HepG2 (cell line): ENCODE data around the gene PITHD1. TPM values are rescaled to one million over a fixed set of nuclear protein-coding genes. Genes with fewer than 3 reads are reported as not detected.
A peak's percentile ranks its signal among the peaks of the same experiment; 100 is the strongest.

Experiments used
- CBX2 ChIP-seq, 2 experiments: fragments of 200-600 bp in 1 of 2; sonication (generic); formaldehyde crosslinking in 1 of 2; IDR thresholded peaks; 2 replicates each; pipeline versions ENCODE4 v1.7.0 to v1.8.1; 2018 to 2022; ENCODE audit warnings: low read depth in 2 of 2, low read length in 1 of 2, mild to moderate bottlenecking in 1 of 2, missing genetic modification reagents in 1 of 2
- FOXM1 ChIP-seq: sonication (generic); formaldehyde crosslinking; IDR thresholded peaks from 2 replicates; pipeline ENCODE4 v1.5.0; 2020; ENCODE audit warnings: missing genetic modification reagents
- HNRNPUL1 ChIP-seq: fragments of 200-400 bp; formaldehyde crosslinking; IDR thresholded peaks from 2 replicates; pipeline ENCODE4 v1.6.1; 2017; ENCODE audit warnings: low read depth, mild to moderate bottlenecking, low read length, moderate library complexity
- MATR3 ChIP-seq: sonication (generic); formaldehyde crosslinking; IDR thresholded peaks from 2 replicates; pipeline ENCODE4 v1.4.0; 2020; ENCODE audit warnings: missing genetic modification reagents
- MIER3 ChIP-seq: IDR thresholded peaks from 2 replicates; pipeline ENCODE4 v1.6.1; 2016; ENCODE audit warnings: missing compliant biosample characterization, borderline replicate concordance
- MYC ChIP-seq: sonication (generic); formaldehyde crosslinking; IDR thresholded peaks from 2 replicates; pipeline ENCODE4 v1.9.0; 2021; ENCODE audit warnings: missing genetic modification reagents, borderline replicate concordance
- NBN ChIP-seq: fragments of 450-650 bp; conservative IDR thresholded peaks from 2 replicates; pipeline ENCODE4 v1.6.1; 2017
- NFE2L2 ChIP-seq: fragments of 150-350 bp; IDR thresholded peaks from 2 replicates; pipeline ENCODE4 v1.6.1; 2014; ENCODE audit warnings: low read length
- NKX3-1 ChIP-seq: sonication (generic); formaldehyde crosslinking; IDR thresholded peaks from 2 replicates; pipeline ENCODE4 v1.5.0; 2020; ENCODE audit warnings: missing genetic modification reagents
- RORA ChIP-seq: sonication (generic); formaldehyde crosslinking; IDR thresholded peaks from 2 replicates; pipeline ENCODE4 v1.5.0; 2020; ENCODE audit warnings: mild to moderate bottlenecking, missing genetic modification reagents, moderate library complexity
- RXRA ChIP-seq: sonication (generic); formaldehyde crosslinking; IDR thresholded peaks from 2 replicates; pipeline ENCODE4 v1.5.1; 2020; ENCODE audit warnings: missing genetic modification reagents
- TSC22D2 ChIP-seq: sonication (generic); formaldehyde crosslinking; IDR thresholded peaks from 2 replicates; pipeline ENCODE4 v1.5.1; 2020; ENCODE audit warnings: missing genetic modification reagents, mild to moderate bottlenecking, borderline replicate concordance
- ZFAT ChIP-seq: sonication (generic); formaldehyde crosslinking; conservative IDR thresholded peaks from 2 replicates; pipeline ENCODE4 v1.8.1; 2023; ENCODE audit warnings: missing genetic modification reagents, inconsistent platforms
- ZNF737 ChIP-seq: sonication (generic); formaldehyde crosslinking; IDR thresholded peaks from 2 replicates; pipeline ENCODE4 v1.5.0; 2020; ENCODE audit warnings: missing genetic modification reagents, mild to moderate bottlenecking, borderline replicate concordance
- ZSCAN30 ChIP-seq: sonication (generic); formaldehyde crosslinking; IDR thresholded peaks from 2 replicates; pipeline ENCODE4 v1.5.0; 2020; ENCODE audit warnings: mild to moderate bottlenecking, missing genetic modification reagents
- polyA plus RNA-seq, 8 experiments: library from polyadenylated mRNA; depleted of rRNA in 3 of 8; stranded (reverse) in 7 of 8; unstranded in 1 of 8; fragments of >200 nt; fragmentation: Illumina TruSeq in 4 of 8; extraction: Trizol in 4 of 8; gene quantifications; 2 replicates each; pipeline versions ENCODE4 v1.2.1 to v1.2.3, GENCODE V29; 2011 to 2016; ENCODE audit warnings: low read depth in 4 of 8, missing spikeins in 1 of 8, mixed read lengths in 1 of 8; ENCODE audit not compliant: insufficient read depth in 1 of 8
- total RNA-seq, 5 experiments: library from RNA; depleted of rRNA; stranded (reverse); fragments of >200 nt; fragmentation: Illumina TruSeq; extraction: Trizol; gene quantifications; 2 replicates each; pipeline ENCODE4 v1.2.3, GENCODE V29; 2016; ENCODE audit warnings: low read depth in 1 of 5
- TF ChIP-seq, protein P1 (sequence below): sonication (generic); formaldehyde crosslinking; conservative IDR thresholded peaks from 2 replicates; pipeline ENCODE4 v1.4.0; 2020; ENCODE audit warnings: missing genetic modification reagents
- TF ChIP-seq, protein P2 (sequence below): sonication (generic); formaldehyde crosslinking; IDR thresholded peaks from 2 replicates; pipeline ENCODE4 v1.8.0; 2022; ENCODE audit warnings: missing genetic modification reagents, low read depth, mild to moderate bottlenecking, borderline replicate concordance
- TF ChIP-seq, protein P3 (sequence below): sonication (generic); formaldehyde crosslinking; conservative IDR thresholded peaks from 2 replicates; pipeline ENCODE4 v1.5.0; 2020; ENCODE audit warnings: missing genetic modification reagents
- TF ChIP-seq, protein P4 (sequence below): sonication (generic); formaldehyde crosslinking; IDR thresholded peaks from 2 replicates; pipeline ENCODE4 v1.5.0; 2020; ENCODE audit warnings: mild to moderate bottlenecking, missing genetic modification reagents, borderline replicate concordance
- TF ChIP-seq, protein P5 (sequence below): sonication (generic); formaldehyde crosslinking; IDR thresholded peaks from 2 replicates; pipeline ENCODE4 v1.5.1; 2020; ENCODE audit warnings: mild to moderate bottlenecking, moderate library complexity, missing genetic modification reagents
- TF ChIP-seq, protein P6 (sequence below): sonication (generic); formaldehyde crosslinking; IDR thresholded peaks from 2 replicates; pipeline ENCODE4 v1.5.0; 2020; ENCODE audit warnings: missing genetic modification reagents

PITHD1 gene
- total and polyA plus RNA-seq, 2 of the 13 experiments (the other 11 are each of a cell fraction or from before 2014, with no cell fraction given) = 28.0 to 37.3 TPM

DNA sequence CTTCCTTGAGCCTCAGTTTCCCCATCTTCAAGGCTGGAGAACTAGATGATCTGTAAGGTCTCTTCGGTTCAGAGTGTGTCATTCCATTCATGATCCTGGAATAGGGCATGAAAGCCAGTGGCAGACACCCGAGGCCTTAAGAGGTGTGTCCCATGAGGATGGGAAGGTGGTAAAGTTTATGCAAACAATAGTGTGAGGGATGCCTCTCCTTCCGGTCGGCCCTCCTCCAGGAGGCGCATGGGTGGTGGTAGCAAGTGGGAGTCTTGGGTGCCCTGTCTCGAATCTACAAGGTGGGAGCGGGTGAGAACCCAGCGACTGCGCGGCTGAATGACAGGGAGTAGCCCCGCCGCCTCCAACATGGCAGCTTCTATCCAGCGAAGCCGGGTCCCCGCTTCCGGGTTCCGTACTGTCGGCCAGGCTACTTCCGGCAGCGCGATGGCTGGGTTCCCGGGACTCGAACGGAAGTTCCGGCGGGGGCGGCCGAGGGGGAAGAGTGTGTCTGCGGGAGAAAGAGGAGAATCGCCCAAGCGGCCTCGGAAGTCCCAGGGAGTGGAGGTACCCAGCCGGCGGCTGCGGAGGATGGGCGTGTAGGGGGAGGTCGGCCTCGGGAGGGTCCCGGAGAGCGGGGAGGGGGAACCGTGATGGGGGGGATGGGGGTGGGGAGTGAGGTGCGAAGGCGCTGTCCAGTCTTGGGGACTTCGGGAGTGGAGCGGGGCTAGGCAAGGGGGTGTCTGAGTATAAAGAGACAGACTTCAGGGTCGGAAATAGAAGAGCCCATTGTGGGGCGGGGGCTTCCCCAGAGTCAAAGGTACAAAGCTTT is 12.7 kb downstream of the PITHD1 start, which contains the start of gene LYPLA2 (continued):
- TF ChIP-seq ZSCAN30 = no peak
- TF ChIP-seq, protein P1, sequence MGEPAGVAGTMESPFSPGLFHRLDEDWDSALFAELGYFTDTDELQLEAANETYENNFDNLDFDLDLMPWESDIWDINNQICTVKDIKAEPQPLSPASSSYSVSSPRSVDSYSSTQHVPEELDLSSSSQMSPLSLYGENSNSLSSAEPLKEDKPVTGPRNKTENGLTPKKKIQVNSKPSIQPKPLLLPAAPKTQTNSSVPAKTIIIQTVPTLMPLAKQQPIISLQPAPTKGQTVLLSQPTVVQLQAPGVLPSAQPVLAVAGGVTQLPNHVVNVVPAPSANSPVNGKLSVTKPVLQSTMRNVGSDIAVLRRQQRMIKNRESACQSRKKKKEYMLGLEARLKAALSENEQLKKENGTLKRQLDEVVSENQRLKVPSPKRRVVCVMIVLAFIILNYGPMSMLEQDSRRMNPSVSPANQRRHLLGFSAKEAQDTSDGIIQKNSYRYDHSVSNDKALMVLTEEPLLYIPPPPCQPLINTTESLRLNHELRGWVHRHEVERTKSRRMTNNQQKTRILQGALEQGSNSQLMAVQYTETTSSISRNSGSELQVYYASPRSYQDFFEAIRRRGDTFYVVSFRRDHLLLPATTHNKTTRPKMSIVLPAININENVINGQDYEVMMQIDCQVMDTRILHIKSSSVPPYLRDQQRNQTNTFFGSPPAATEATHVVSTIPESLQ = no peak
- no peak for TF ChIP-seq TSC22D2 (CRISPR knock-in tag)
- TF ChIP-seq NBN = no peak
- TF ChIP-seq, protein P2, sequence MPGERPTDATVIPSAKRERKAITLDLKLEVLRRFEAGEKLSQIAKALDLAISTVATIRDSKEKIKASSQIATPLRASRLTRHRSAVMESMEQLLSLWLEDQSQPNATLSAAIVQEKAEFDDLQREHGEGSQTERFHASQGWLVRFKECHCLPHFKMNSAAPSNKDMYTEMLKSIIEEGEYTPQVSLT (CRISPR knock-in tag) = no peak
- TF ChIP-seq, protein P3, sequence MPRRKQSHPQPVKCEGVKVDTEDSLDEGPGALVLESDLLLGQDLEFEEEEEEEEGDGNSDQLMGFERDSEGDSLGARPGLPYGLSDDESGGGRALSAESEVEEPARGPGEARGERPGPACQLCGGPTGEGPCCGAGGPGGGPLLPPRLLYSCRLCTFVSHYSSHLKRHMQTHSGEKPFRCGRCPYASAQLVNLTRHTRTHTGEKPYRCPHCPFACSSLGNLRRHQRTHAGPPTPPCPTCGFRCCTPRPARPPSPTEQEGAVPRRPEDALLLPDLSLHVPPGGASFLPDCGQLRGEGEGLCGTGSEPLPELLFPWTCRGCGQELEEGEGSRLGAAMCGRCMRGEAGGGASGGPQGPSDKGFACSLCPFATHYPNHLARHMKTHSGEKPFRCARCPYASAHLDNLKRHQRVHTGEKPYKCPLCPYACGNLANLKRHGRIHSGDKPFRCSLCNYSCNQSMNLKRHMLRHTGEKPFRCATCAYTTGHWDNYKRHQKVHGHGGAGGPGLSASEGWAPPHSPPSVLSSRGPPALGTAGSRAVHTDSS (CRISPR knock-in tag) = no peak
- no peak for TF ChIP-seq NFE2L2
- TF ChIP-seq, protein P4, sequence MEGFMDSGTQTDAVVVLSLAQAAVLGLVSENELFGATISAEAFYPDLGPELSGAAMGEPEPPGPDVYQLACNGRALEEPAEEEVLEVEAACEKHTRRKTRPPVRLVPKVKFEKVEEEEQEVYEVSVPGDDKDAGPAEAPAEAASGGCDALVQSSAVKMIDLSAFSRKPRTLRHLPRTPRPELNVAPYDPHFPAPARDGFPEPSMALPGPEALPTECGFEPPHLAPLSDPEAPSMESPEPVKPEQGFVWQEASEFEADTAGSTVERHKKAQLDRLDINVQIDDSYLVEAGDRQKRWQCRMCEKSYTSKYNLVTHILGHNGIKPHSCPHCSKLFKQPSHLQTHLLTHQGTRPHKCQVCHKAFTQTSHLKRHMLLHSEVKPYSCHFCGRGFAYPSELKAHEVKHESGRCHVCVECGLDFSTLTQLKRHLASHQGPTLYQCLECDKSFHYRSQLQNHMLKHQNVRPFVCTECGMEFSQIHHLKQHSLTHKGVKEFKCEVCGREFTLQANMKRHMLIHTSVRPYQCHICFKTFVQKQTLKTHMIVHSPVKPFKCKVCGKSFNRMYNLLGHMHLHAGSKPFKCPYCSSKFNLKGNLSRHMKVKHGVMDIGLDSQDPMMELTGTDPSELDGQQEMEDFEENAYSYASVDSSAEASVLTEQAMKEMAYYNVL (CRISPR knock-in tag) = no peak
- no peak for TF ChIP-seq CBX2 (IDR thresholded peaks at IDR 0.05; ENCODE audit: low read depth, low read length)
- TF ChIP-seq CBX2 (CRISPR knock-in tag; IDR thresholded peaks at IDR 0.05; ENCODE audit: low read depth) = no peak
- peak; percentile 43; the same call in 1 of the 2 replicates for TF ChIP-seq MYC (CRISPR knock-in tag)
- TF ChIP-seq MATR3 (CRISPR knock-in tag) = no peak
- TF ChIP-seq RORA (CRISPR knock-in tag) = no peak
- no peak for TF ChIP-seq ZFAT
- no peak for TF ChIP-seq HNRNPUL1
- no peak for TF ChIP-seq MIER3 (CRISPR knock-in tag)
- TF ChIP-seq, protein P5, sequence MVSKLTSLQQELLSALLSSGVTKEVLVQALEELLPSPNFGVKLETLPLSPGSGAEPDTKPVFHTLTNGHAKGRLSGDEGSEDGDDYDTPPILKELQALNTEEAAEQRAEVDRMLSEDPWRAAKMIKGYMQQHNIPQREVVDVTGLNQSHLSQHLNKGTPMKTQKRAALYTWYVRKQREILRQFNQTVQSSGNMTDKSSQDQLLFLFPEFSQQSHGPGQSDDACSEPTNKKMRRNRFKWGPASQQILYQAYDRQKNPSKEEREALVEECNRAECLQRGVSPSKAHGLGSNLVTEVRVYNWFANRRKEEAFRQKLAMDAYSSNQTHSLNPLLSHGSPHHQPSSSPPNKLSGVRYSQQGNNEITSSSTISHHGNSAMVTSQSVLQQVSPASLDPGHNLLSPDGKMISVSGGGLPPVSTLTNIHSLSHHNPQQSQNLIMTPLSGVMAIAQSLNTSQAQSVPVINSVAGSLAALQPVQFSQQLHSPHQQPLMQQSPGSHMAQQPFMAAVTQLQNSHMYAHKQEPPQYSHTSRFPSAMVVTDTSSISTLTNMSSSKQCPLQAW = peak; percentile 60; the same call in 1 of the 2 replicates
- TF ChIP-seq, protein P6, sequence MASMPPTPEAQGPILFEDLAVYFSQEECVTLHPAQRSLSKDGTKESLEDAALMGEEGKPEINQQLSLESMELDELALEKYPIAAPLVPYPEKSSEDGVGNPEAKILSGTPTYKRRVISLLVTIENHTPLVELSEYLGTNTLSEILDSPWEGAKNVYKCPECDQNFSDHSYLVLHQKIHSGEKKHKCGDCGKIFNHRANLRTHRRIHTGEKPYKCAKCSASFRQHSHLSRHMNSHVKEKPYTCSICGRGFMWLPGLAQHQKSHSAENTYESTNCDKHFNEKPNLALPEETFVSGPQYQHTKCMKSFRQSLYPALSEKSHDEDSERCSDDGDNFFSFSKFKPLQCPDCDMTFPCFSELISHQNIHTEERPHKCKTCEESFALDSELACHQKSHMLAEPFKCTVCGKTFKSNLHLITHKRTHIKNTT (CRISPR knock-in tag) = no peak
- TF ChIP-seq NKX3-1 (CRISPR knock-in tag) = no peak
- TF ChIP-seq RXRA (CRISPR knock-in tag) = no peak; the same call in 1 of the 2 replicates
- TF ChIP-seq FOXM1 (CRISPR knock-in tag) = no peak
- no peak for TF ChIP-seq ZNF737 (CRISPR knock-in tag)
